ENCODE results near the gene TNFRSF13B.
"Not testable (repeated sequence)": the region's sequence is repeated elsewhere in the genome, so short reads cannot be mapped to it uniquely, and the experiment has no call there.

The TNFRSF13B gene

GRCh38 chr17:17004997-17005614, 33.2 kb upstream of the TNFRSF13B start:
- not testable (repeated sequence) for DNase-seq

GRCh38 chr17:17004251-17004996, 32.5 kb upstream of the TNFRSF13B start:
- no peak for DNase-seq

GRCh38 chr17:17002731-17003715, 31.1 kb upstream of the TNFRSF13B start:
- DNase-seq = not testable (repeated sequence)

- DNase-seq = peak; percentile 90
Observed at GRCh38 chr17:17001874-17002520, 30.1 kb upstream of the TNFRSF13B start.

GRCh38 chr17:17001076-17001777, 29.3 kb upstream of the TNFRSF13B start:
- peak; percentile 56 for DNase-seq

- DNase-seq = no peak
Observed at GRCh38 chr17:16999931-17000625, 28.2 kb upstream of the TNFRSF13B start.

GRCh38 chr17:16997514-16998429, 25.9 kb upstream of the TNFRSF13B start:
- DNase-seq = no peak

DNA sequence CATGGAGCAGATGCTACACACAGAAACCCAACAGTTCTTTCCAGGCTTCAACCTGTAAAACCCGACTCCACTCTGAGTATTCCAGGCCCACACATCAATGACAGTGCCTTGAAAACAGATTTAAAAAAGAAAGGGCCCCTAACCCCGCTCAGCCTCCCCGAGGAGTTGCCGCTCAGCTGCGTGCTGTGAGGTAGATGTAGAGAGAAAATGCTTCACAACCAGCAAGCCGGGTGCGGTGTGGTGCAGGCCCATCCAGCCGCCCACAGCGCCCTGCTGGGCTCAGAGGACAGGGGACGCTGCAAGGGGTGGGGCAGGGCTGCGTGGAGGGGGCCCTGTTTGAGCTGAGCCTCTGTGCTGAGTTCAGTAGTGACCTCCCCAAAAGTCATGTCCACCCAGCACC, 24.8 kb upstream of the TNFRSF13B start:
- DNase-seq = not testable (repeated sequence)

DNA sequence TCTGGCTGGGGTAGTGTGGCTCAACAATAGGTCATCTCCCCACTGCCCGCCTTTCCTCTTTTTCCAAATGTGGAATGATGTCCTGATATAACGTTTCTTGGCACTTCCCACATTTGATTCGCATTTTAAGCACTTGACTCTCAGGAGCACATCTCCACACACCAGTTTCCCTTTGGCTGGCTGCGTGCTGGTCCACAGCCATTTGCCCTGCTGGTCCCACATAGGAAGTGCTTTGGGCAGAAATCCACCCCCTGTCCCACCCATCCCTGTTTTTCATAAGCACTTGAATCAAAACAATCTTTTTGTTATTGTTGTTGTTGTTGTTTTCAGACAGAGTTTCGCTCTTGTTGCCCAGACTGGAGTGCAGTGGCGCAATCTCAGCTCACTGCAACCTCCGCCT, 24.0 kb upstream of the TNFRSF13B start:
- no peak for DNase-seq

GRCh38 chr17:16994631-16995030, 22.7 kb upstream of the TNFRSF13B start:
- no peak for DNase-seq

- peak; percentile 90 for DNase-seq
Observed at GRCh38 chr17:16991349-16992009, 19.6 kb upstream of the TNFRSF13B start.

- DNase-seq = peak; percentile 78
Observed at GRCh38 chr17:16989953-16990860, 18.3 kb upstream of the TNFRSF13B start.

- DNase-seq = no peak
Observed at GRCh38 chr17:16989230-16989952, 17.5 kb upstream of the TNFRSF13B start.

GRCh38 chr17:16988749-16989229, 16.9 kb upstream of the TNFRSF13B start:
- no peak for DNase-seq

DNA sequence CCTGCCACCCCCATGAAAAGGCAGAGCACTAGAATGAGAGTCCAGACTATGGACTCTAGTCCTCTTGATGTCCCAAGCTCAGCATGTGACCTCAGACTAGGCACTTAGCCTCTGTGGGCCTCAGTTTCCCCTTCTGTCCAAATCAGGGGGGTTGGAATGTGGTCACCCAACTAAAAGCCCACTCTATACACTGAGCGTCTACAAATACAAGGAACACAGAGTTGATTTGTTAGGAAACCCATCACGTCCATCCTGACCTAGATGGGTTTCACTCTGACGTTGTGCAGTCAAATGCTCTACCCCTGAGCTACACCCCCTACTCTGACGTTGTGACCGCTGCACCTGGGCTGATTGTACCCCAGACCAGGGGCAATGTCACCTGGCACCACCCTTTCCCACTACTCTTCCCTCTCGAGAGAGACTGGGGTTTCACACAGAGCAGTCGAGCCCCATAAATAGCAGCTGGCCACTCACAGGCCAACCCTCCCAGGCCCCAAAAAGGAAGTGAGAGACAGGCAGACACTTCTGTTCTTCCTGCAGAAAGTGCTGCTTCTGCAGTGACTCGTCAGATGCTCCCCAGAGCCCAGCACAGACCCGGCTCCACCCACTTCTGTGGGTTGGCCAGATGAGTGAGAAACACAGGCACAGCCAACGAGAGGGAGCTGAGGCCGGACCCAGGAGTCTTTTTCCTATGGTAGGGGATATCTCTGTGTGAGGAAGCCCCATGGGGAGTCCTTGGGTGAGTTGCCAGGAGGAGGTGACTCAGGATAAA, 16.1 kb upstream of the TNFRSF13B start:
- DNase-seq = no peak

- no peak for DNase-seq
Observed at GRCh38 chr17:16987066-16987829, 15.3 kb upstream of the TNFRSF13B start.
